ENCODE data around the gene CUX1. TPM values are rescaled to one million over a fixed set of nuclear protein-coding genes. Genes with fewer than 3 reads are reported as not detected.

The CUX1 gene
- total RNA-seq, 1 experiment from 2014 or later = 53.5 TPM

DNA sequence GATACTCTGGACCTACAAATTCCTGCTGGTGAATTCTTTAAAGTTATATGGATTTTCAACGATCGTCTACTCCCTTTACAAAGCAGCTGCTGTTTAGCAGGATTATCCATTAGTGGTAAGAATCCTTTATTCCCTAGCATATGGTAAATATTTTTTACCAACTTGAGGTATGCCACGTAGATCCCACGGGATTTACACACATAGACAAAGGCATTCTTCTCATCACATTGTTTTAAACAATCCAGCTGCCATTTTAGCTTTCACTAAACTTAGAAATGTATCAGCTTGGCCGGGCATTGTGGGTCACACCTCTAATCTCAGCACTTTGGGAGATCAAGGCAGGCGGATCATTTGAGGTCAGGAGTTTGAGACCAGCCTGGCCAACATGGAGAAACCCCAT, 321.2 kb downstream of the CUX1 start:
- Histone ChIP-seq H2BK5ac (ENCODE audit: insufficient read length, low read length) (no peak overlapping the region), H2BK15ac (ENCODE audit: low read depth, low read length) (no peak overlapping the region), H2AFZ (ENCODE audit: low read length) (no peak overlapping the region), H3K79me1 (ENCODE audit: insufficient read depth, low read depth, low read length, poor library complexity, severe bottlenecking) (no peaks in the 10 kb centered on the region), H3K23me2 (ENCODE audit: insufficient read length, low read depth, low read length, poor library complexity, severe bottlenecking) (no peaks in the 10 kb centered on the region), H3K4ac (ENCODE audit: low read depth, low read length) (no peak overlapping the region), H3K18ac (ENCODE audit: insufficient read length, low read depth, low read length) (no peak overlapping the region), H4K5ac (ENCODE audit: insufficient read length, low read depth, low read length) (no peak overlapping the region), H3K4me1 (ENCODE audit: insufficient read depth, low read length) (no peaks in the 10 kb centered on the region), H3K9ac (ENCODE audit: extremely low read depth, insufficient read length, low read length) (no peak overlapping the region), H4K8ac (replicated peaks; ENCODE audit: insufficient read length, low read depth, low read length) (no peak overlapping the region), H3K4me2 (ENCODE audit: insufficient read depth, insufficient read length, low read length) (no peak overlapping the region), H3T11ph (ENCODE audit: low read length) (no peak overlapping the region), H4K91ac (ENCODE audit: insufficient read length, low read depth, low read length) (no peak overlapping the region), H3K14ac (ENCODE audit: insufficient read depth, low read length) (no peak overlapping the region), H2BK120ac (ENCODE audit: low read depth, low read length, poor library complexity, severe bottlenecking) (no peak overlapping the region), H3K27me3 (ENCODE audit: insufficient read depth, low read length) (no peaks in the 10 kb centered on the region), H3K23ac (ENCODE audit: insufficient read length, low read depth, low read length) (no peak overlapping the region), H4K20me1 (ENCODE audit: control insufficient read depth, insufficient read depth, insufficient read length) (no peaks in the 10 kb centered on the region), H2AK5ac (ENCODE audit: insufficient read length, low read length) (no peak overlapping the region), H3K27ac (ENCODE audit: insufficient read length, low read depth, low read length) (no peak overlapping the region), H2BK12ac (ENCODE audit: insufficient read length, low read depth, low read length) (no peak overlapping the region), H2BK20ac (ENCODE audit: low read depth, low read length, poor library complexity, severe bottlenecking) (no peak overlapping the region), H3K79me2 (ENCODE audit: insufficient read depth, low read length) (no peaks in the 10 kb centered on the region), H3K9me3 (ENCODE audit: control insufficient read depth, low read depth, low read length) (no peaks in the 10 kb centered on the region), H3K56ac (ENCODE audit: insufficient read length, low read depth, low read length) (no peak overlapping the region)
- TF ChIP-seq, protein P1, sequence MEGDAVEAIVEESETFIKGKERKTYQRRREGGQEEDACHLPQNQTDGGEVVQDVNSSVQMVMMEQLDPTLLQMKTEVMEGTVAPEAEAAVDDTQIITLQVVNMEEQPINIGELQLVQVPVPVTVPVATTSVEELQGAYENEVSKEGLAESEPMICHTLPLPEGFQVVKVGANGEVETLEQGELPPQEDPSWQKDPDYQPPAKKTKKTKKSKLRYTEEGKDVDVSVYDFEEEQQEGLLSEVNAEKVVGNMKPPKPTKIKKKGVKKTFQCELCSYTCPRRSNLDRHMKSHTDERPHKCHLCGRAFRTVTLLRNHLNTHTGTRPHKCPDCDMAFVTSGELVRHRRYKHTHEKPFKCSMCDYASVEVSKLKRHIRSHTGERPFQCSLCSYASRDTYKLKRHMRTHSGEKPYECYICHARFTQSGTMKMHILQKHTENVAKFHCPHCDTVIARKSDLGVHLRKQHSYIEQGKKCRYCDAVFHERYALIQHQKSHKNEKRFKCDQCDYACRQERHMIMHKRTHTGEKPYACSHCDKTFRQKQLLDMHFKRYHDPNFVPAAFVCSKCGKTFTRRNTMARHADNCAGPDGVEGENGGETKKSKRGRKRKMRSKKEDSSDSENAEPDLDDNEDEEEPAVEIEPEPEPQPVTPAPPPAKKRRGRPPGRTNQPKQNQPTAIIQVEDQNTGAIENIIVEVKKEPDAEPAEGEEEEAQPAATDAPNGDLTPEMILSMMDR (conservative IDR thresholded peaks at IDR 0.05) = no peak
- no peaks in the 10 kb centered on the region for H3K9me3 Mint-ChIP-seq
- peak overlapping the region in 1 of 3 experiments; percentile 59; a peak in 1 of 7 replicates for H3K27ac Mint-ChIP-seq
- DNase-seq = no peak
- peaks cover 4 to 32% (median 16%) of the 10 kb centered on the region in 3 experiments; a peak in 5 of 7 replicates for H3K36me3 Mint-ChIP-seq (ENCODE audit: insufficient read depth in 1 of 3, low read depth in 3 of 3)
- H3K4me1 Mint-ChIP-seq = 0 out of 4 replicates have a peak, but pooled peaks cover 0 to 3% of the 10 kb centered on the region in 2 experiments
- no peaks in the 10 kb centered on the region for H3K27me3 Mint-ChIP-seq (ENCODE audit: low read depth)
- H3K4me3 Mint-ChIP-seq = no peak overlapping the region
- WGBS (ENCODE audit: extremely low coverage, insufficient read length, low lambda C conversion rate) = no CpG with 5 or more reads among the region's 6 CpGs

All from H9 (cell line).